GM18868 (cell line): ENCODE measurements around the gene CACNA2D1.

Experiments
- ATAC-seq: cut with Tn5 transposase; IDR thresholded peaks from one replicate; pipeline ENCODE4 v1.9.1; 2021; ENCODE audit warnings: mild to moderate bottlenecking, moderate library complexity; ENCODE audit not compliant: unreplicated experiment

The CACNA2D1 gene

DNA sequence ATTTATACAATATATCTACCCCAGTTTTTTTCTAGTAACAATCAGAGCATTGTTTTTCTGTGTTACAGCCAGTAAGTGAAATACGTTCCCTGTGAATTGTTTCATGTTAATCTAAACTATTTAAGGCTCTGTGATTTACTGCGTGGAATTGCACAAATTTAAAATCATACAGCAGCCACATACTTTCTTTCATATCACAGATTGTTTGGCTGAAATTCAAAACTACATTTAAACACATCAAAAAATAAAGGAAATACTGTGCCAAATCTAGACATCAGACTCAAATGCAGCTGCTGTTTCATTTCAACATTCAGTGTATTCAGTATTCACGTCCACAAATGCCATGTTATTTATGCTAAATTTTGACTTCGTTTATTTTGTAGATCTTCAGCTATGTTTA lies 431.1 kb downstream of the CACNA2D1 start:
- ATAC-seq: no peak

GRCh38 chr7:82010416-82010815 lies 433.2 kb downstream of the CACNA2D1 start:
- no peak for ATAC-seq

- no peak for ATAC-seq
Observed at GRCh38 chr7:82007315-82007714, 436.3 kb downstream of the CACNA2D1 start.

DNA sequence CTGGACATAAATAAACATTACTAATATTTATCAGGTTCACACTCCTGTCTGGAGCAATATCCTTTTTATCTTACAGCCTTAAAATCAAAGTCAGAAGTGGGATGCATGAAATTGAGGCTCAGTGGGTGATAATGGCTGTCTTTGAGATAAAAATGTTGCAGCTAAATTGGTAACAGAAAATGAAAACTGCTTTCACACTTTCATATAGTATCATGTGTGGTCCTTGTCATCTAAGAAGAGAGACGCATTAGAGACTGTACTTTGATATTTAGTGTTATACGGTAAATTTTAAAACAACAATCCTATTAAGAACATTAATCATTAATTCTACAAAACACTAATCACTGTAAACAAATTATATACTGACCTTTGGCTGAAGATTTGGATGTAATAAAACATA lies 438.5 kb downstream of the CACNA2D1 start:
- no peak for ATAC-seq

GRCh38 chr7:81993186-81993585 lies 450.4 kb downstream of the CACNA2D1 start:
- ATAC-seq: no peak

GRCh38 chr7:81990395-81990794 lies 453.2 kb downstream of the CACNA2D1 start:
- no peak for ATAC-seq

- ATAC-seq: no peak
Observed at GRCh38 chr7:81986723-81987470, 456.7 kb downstream of the CACNA2D1 start.

- ATAC-seq: no peak
Observed at GRCh38 chr7:81983406-81983805, 460.2 kb downstream of the CACNA2D1 start.

- no peak for ATAC-seq
Observed at GRCh38 chr7:81973117-81973516, 470.5 kb downstream of the CACNA2D1 start.

GRCh38 chr7:81960026-81960425 lies 483.6 kb downstream of the CACNA2D1 start:
- ATAC-seq: no peak

- ATAC-seq: no peak
Observed at GRCh38 chr7:81957517-81957916, 486.1 kb downstream of the CACNA2D1 start.

DNA sequence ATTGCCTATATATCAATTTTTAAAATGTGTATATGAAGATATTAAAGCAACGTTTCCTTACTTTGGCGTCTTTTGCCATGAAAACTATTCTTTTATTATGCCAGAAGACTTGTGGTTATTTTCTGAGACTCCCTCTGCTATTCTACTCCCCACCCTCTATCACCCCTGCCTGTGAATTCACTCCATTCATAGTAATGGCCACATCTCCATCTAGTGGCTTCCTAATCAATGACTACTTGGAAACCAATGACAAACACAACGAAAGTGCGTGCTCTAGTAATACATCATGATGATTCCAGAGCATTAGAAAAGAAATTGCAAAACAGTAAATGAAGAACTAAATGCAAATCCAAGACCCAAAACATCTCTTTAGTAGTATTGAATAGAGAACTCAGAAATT lies 487.1 kb downstream of the CACNA2D1 start:
- peak; percentile 90 for ATAC-seq

- ATAC-seq: no peak
Observed at GRCh38 chr7:81949306-81949705, 494.3 kb downstream of the CACNA2D1 start.

GRCh38 chr7:81944058-81944457 lies 499.5 kb downstream of the CACNA2D1 start:
- ATAC-seq: no peak

DNA sequence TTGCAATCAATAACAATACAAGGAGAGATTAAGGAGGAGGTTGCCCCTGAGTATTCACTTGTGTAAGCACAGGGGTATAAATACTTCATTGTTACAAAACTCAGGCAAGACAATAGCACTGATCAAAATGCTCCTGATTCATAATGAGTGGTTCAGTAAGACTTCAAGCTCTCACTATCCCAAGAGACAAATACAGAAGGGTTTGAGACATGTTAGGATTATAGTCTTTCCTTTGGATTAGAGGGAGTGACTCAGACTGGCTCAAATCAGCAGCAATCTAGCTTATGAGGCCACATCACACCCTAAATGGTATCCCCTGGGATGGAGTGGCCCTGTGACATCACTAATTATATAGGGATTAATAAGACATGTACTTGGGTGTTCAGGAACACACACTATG lies 506.5 kb downstream of the CACNA2D1 start:
- no peak for ATAC-seq

DNA sequence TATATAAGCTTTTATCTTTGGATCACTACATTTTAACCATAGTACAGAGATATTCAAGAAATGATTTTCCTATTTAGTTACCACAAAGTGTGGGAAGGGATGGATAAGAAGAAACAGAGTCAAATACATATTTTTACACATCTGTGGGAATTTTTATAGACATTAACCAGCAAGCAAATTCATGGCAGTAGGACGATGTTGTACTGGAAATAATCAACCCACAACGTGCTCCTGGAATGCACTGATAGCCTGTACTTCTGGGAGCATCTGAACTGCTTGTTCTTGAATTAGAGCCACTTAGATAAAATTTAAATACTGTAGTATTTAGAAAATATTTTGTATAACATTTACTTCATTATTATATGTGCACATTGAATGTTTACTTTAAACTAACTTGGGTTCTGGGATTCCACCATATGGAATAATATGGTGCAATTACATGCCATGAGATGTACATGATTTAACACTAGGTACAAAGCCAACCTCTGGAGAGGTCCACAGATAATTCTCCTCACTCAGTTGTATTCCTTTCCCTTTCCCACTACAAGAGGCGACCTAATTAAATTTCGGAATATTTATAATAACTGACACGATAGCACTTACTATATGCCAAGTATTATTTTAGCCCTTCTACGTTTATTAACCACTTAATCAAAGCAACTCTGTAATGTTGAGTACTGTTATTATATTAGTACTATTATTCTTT lies 508.8 kb downstream of the CACNA2D1 start:
- no peak for ATAC-seq

- ATAC-seq: no peak
Observed at GRCh38 chr7:81932936-81933335, 510.6 kb downstream of the CACNA2D1 start.

DNA sequence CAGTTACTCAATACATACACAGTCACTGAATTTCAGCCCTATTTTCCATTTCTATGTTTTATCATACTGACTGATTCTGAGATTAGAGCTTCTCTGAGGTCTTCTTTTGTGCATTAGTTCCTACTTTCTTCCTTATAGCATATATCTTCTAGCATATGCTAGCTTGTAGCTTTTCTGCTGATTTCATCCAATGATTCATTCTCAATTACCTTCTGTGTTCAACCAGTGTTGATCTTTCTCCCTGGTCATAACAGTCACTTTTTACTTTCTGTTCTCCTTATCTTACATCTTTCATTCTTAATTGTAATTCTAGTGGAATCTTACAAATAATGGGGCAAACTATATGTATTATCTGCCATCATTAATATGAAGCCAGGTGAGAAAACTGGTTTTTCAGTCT lies 514.2 kb downstream of the CACNA2D1 start:
- ATAC-seq: no peak

GRCh38 chr7:81926154-81926553 lies 517.4 kb downstream of the CACNA2D1 start:
- ATAC-seq: no peak

DNA sequence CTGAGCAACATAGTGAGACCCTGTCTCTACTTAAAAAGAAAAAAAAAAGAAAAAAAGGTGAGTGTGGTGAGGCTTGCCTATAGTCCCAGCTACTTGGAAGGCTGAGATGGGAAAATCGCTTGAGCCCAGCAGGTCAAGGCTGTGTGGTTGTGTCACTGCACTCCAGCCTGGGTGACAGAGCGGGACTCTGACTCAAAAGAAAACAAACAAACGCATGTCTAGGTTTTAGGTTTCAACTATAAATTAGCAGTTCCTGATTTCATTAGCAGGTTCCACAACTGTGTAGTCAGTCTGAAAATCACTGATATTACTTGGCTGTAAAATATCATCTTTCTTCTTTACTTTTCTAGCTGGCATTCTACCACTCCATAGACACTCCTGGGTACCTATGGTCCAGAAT lies 518.0 kb downstream of the CACNA2D1 start:
- peak; percentile 84 for ATAC-seq

DNA sequence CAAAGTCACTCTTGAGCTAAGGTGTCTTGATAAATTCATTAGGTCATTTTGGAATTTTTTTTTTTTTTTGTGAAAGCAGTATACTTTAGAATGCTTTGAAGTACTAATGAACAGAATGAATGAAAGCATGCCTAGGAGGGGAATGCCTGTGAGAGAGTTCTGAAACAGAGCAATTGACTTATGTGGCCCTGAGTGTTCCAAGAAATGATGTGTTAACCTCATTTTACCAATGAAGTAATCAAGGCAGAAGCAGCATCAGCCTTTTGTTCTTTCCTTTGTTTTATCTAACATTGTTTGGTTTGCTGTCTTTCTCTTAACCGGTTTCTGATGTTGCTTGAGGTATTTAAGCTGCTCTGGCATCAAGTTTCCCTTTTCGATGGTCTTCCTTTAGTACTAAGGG lies 519.1 kb downstream of the CACNA2D1 start:
- ATAC-seq: peak; percentile 79

DNA sequence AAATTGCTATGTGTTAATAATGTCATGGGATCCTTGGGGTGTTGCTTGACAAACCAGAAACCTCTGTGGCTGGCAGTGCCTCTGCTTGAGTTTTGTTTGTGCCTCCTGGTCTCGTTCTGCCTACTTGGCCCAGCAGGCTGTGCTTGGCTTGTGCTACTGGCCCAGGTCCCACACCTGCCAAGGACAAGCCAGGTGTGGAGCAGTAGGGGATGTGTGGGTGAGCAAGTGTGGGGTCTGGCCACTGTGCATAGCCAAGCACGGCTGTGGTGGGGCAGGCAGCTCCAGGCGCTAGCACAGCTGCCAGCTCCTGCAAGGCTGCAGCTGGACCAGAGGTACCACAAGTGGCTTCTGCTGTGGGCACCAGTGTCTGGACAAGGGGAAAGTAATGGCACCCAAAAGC lies 524.1 kb downstream of the CACNA2D1 start:
- ATAC-seq: no peak

DNA sequence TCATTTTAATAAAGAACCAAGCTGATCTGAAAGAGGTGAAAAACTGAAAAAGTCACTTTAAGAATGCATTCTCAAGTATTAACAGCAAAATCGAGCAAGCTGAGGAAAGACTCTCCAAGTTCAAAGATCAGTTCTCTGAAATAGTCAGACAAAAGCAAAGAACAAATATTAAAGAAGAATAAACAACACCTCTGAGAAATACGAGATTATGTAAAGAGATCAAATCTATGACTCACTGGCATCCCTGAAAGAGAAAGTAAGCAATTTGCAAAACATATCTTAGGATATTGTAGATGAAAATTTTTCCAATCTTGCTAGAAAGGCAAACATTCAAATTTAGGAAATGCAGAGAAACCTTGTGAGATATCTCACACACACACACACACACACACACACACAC lies 535.4 kb downstream of the CACNA2D1 start:
- ATAC-seq: no peak
